Measurements from ENCODE around the gene MAP3K6.

DNA sequence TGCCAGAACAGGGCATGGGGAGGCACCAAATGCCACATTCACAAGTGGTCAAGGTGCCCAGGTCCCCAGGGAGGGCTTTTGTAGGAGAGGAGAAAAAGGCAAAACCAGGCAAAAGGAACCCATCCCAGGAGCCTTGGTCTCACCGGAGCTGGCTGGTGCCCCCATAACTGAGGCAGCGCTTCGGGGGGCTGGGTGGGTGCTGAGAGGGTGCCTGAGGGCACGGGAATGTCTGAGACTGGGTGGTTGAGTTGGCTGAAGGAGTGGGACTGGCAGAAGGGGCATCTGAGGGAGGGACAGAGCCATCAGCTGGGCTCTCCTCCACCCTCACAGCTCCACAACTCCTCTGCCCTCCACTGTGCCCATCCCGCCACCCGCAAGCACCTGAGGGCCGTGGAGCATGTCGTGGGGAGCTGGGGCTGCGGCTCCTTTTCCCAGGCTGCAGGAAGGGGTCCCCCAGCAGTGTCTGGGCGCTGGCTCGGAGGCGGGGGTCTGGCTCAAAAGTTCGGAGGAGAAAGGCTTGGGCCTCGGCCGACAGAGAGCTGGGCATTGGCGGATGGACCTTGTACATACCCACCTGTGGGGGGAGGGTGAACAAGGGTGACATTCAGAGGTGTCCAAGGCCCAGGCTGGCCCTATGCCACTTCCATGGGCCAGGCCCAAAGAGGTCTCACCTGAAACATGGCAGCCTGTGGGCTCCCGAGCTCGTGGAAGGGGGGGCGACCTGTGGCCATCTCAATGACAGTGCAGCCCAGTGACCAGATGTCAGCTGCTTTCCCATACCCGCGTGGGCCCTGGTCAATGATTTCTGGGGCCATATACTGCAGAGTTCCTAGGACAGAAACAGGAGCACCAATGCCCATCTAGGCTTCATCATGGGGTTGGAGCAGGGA, 8.5 kb downstream of the MAP3K6 start:
- TF ChIP-seq, protein P1, sequence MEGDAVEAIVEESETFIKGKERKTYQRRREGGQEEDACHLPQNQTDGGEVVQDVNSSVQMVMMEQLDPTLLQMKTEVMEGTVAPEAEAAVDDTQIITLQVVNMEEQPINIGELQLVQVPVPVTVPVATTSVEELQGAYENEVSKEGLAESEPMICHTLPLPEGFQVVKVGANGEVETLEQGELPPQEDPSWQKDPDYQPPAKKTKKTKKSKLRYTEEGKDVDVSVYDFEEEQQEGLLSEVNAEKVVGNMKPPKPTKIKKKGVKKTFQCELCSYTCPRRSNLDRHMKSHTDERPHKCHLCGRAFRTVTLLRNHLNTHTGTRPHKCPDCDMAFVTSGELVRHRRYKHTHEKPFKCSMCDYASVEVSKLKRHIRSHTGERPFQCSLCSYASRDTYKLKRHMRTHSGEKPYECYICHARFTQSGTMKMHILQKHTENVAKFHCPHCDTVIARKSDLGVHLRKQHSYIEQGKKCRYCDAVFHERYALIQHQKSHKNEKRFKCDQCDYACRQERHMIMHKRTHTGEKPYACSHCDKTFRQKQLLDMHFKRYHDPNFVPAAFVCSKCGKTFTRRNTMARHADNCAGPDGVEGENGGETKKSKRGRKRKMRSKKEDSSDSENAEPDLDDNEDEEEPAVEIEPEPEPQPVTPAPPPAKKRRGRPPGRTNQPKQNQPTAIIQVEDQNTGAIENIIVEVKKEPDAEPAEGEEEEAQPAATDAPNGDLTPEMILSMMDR (IDR thresholded peaks at IDR 0.05), result no peak
- no peak for TF ChIP-seq EP300 (IDR thresholded peaks at IDR 0.05)
- no peak for TF ChIP-seq POLR2A (IDR thresholded peaks at IDR 0.05)

All from ovary (tissue), 3 donors.